RCC 7860 (cell line): ENCODE measurements around the gene DCP1B.

Experiments
- DNase-seq: peaks from one replicate; pipeline ENCODE4 v3.0.0-alpha.2; 2015; ENCODE audit warnings: low spot score
- FAIRE-seq: peaks from 2 replicates; lab custom pipeline; 2012; peaks lifted over from hg19 to GRCh38; lab: Jason Lieb, UNC

DCP1B gene

DNA sequence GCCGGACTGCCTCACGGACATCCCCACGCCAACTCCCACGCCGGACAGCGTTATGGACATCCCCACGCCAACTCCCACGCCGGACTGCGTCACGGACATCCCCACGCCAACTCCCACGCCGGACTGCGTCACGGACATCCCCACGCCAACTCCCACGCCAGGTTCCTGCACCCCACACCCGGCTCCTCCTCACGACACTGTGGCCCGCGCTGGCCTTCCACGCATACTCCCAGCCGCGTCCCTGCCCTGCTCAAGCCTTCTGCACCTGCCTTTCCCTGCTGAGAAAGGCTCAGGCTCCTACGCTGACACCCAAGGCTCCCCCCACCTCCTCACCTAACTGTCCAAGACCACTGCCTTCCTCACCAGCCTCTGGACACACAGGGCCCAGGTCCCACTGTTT lies 95.5 kb downstream of the DCP1B start:
- no peak for DNase-seq
- FAIRE-seq: no peak

- DNase-seq (no peak), FAIRE-seq (no peak)
Measured at GRCh38 chr12:1907652-1908611, 96.3 kb downstream of the DCP1B start.

- FAIRE-seq (no peak), DNase-seq (no peak)
Measured at GRCh38 chr12:1906579-1906978, 97.7 kb downstream of the DCP1B start.

DNA sequence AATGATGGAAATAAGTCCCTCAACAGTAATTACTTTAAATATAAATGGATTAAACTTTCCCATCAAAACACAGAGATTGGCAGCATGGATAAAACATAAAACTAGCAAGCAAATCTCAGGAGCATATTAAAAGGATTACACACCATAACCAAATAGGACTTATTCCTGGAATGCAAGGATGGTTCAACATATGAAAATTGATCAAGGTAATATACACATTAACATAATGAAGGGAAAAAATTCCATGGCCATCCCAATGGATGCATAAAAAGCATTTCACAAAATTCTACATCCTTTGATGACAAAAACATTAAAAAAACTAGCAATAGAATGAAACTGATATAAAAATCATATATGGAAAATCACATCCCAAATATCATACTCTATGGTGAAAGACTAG lies 99.4 kb downstream of the DCP1B start:
- DNase-seq (no peak), FAIRE-seq (no peak)

GRCh38 chr12:1896964-1897363 lies 107.3 kb downstream of the DCP1B start:
- DNase-seq (no peak), FAIRE-seq (no peak)
